Omental fat pad (tissue), 4 donors: ENCODE results near the gene CCDC92B. TPM values are rescaled to one million over a fixed set of nuclear protein-coding genes. Genes with fewer than 3 reads are reported as not detected.

Experiments
- ATAC-seq: fragments of 150-250 bp; one replicate; pipeline ENCODE4 v1.9.1; 2016; ENCODE audit warnings: mild to moderate bottlenecking, moderate library complexity; ENCODE audit not compliant: low FRiP score
- DNase-seq: peaks from one replicate; pipeline ENCODE4 v3.0.0-alpha.2; 2019; ENCODE audit warnings: low spot score
- CTCF ChIP-seq, 3 donors: fragments of 450-650 bp; IDR thresholded peaks; one replicate each; pipeline ENCODE4 v1.5.1; 2016 to 2017; ENCODE audit warnings: antibody characterized with exemption in 3 of 3, mild to moderate bottlenecking in 3 of 3, moderate library complexity in 2 of 3
- total RNA-seq, 4 donors: library from RNA; depleted of rRNA; stranded (reverse); fragments of >200 nt; gene quantifications; one replicate each; pipeline ENCODE4 v1.1.0, GENCODE V29; 2016

The CCDC92B gene
- total RNA-seq, 4 donors from 2014 or later = not detected

GRCh38 chr17:2711608-2712299 is 37.7 kb downstream of the CCDC92B start, which contains the start of gene CLUH:
Gene CLUH (minus strand): TSS chr17:2711764. CDS start chr17:2711661, 103 bp downstream.
- peak; percentile 86 for ATAC-seq
- no peak for TF ChIP-seq CTCF (IDR thresholded peaks at IDR 0.05)
- peak; percentile 76 for DNase-seq

- DNase-seq = no peak
- no peak for TF ChIP-seq CTCF (IDR thresholded peaks at IDR 0.05)
- ATAC-seq = peak; percentile 4
Observed at GRCh38 chr17:2710803-2711607, 38.4 kb downstream of the CCDC92B start.

GRCh38 chr17:2710071-2710802 is 39.2 kb downstream of the CCDC92B start:
- ATAC-seq = no peak

GRCh38 chr17:2709183-2709661 is 40.2 kb downstream of the CCDC92B start:
- ATAC-seq (no peak), DNase-seq (no peak)
- no peak for TF ChIP-seq CTCF (IDR thresholded peaks at IDR 0.05)

More at GRCh38 chr17:2710071-2710802, 39.2 kb downstream of the CCDC92B start:
- DNase-seq = no peak
- no peak for TF ChIP-seq CTCF (IDR thresholded peaks at IDR 0.05)

- ATAC-seq = no peak
Observed at GRCh38 chr17:2708585-2709182, 40.8 kb downstream of the CCDC92B start.

More at GRCh38 chr17:2708585-2709182, 40.8 kb downstream of the CCDC92B start:
- no peak for TF ChIP-seq CTCF (IDR thresholded peaks at IDR 0.05)
- DNase-seq = no peak
